Endothelial cell of umbilical vein (primary cell): ENCODE data around the gene EPS15.

Source experiments
- POLR2AphosphoS5 ChIP-seq: IDR thresholded peaks from 2 replicates; pipeline ENCODE4 v1.6.1; 2012; ENCODE audit warnings: low read depth, mild to moderate bottlenecking, control low read depth, low read length, moderate library complexity; ENCODE audit not compliant: insufficient read depth
- TF ChIP-seq, protein P1 (sequence below), 2 donors: IDR thresholded peaks; 1 replicate in 1 of 2; 2 replicates in 1 of 2; pipeline ENCODE4 v1.5.1; 2011; ENCODE audit warnings: low read length in 2 of 2, mild to moderate bottlenecking in 2 of 2, moderate library complexity in 2 of 2, control low read depth in 1 of 2, inconsistent platforms in 1 of 2, low read depth in 1 of 2; ENCODE audit not compliant: insufficient read depth in 1 of 2; ENCODE audit errors: extremely low read depth in 1 of 2

DNA sequence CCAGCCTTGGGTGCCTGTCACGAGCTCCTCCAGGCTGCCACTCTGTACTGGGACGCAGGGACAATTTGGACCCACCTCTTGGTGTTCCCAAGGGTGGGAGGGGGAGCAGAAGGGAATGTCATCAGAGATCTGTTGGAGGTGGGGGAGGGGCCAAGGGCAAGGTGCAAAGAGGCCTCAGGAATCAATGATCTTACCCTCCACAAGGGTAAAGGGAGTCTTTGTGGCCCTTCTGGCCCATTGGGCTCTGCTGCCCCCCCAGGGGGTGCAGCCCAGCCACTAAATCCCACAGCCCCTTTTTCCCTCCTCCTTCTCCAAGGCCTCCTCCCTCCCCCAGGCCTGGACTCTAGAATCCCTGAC, 197.2 kb downstream of the EPS15 start:
- TF ChIP-seq POLR2AphosphoS5 = no peak
- TF ChIP-seq, protein P1, sequence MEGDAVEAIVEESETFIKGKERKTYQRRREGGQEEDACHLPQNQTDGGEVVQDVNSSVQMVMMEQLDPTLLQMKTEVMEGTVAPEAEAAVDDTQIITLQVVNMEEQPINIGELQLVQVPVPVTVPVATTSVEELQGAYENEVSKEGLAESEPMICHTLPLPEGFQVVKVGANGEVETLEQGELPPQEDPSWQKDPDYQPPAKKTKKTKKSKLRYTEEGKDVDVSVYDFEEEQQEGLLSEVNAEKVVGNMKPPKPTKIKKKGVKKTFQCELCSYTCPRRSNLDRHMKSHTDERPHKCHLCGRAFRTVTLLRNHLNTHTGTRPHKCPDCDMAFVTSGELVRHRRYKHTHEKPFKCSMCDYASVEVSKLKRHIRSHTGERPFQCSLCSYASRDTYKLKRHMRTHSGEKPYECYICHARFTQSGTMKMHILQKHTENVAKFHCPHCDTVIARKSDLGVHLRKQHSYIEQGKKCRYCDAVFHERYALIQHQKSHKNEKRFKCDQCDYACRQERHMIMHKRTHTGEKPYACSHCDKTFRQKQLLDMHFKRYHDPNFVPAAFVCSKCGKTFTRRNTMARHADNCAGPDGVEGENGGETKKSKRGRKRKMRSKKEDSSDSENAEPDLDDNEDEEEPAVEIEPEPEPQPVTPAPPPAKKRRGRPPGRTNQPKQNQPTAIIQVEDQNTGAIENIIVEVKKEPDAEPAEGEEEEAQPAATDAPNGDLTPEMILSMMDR (IDR thresholded peaks at IDR 0.05; ENCODE audit: extremely low read depth in 1 of 2, insufficient read depth in 1 of 2, low read depth in 1 of 2, low read length in 2 of 2) = no peak
